Measurements from ENCODE around the gene LRMDA. TPM values are rescaled to one million over a fixed set of nuclear protein-coding genes. Genes with fewer than 3 reads are reported as not detected.

The LRMDA gene
- total and polyA plus RNA-seq, 2 of the 8 experiments (the other 6 are each of a cell fraction or from before 2014, with no cell fraction given): 0.86 to 2.8 TPM

GRCh38 chr10:75582102-75582501 is 150.7 kb downstream of the LRMDA start:
- H3K36me3 ChIP-seq (ENCODE audit: control insufficient read depth in 2 of 4, insufficient read depth in 4 of 4, low read length in 3 of 4): no peaks in the 10 kb centered on the region
- no peak overlapping the region for H2BK15ac ChIP-seq (ENCODE audit: low read length)
- no peak overlapping the region for H4K91ac ChIP-seq (replicated peaks; ENCODE audit: insufficient read length, low read length)
- no peak overlapping the region for H2AFZ ChIP-seq (ENCODE audit: low read length)
- no peak overlapping the region for H3K27ac ChIP-seq (ENCODE audit: low read depth, low read length)
- FAIRE-seq (no peak), DNase-seq (ENCODE audit: low read depth in 1 of 2, low spot score in 2 of 2) (no peak)
- no peaks in the 10 kb centered on the region for H3K79me1 ChIP-seq (ENCODE audit: low read depth, low read length)
- H2BK12ac ChIP-seq (ENCODE audit: low read depth, low read length): no peak overlapping the region
- no peak overlapping the region for H3K4me2 ChIP-seq (ENCODE audit: insufficient read depth in 1 of 2, low read depth in 2 of 2, low read length in 2 of 2)
- H3K56ac ChIP-seq (replicated peaks; ENCODE audit: insufficient read length, low read depth, low read length): no peak overlapping the region
- H3K23ac ChIP-seq (ENCODE audit: insufficient read length): no peak overlapping the region
- ChIA-PET CTCF (ENCODE audit: partially characterized antibody) (no interaction called here), POLR2A (ENCODE audit: partially characterized antibody) (no interaction called here)
- H4K20me1 ChIP-seq (replicated peaks in 1 of 2; ENCODE audit: control insufficient read depth in 1 of 2, insufficient read depth in 2 of 2, low read length in 2 of 2): no peaks in the 10 kb centered on the region
- H3K4ac ChIP-seq (replicated peaks; ENCODE audit: insufficient read length, low read depth, low read length): no peak overlapping the region
- no peaks in the 10 kb centered on the region for H3K27me3 ChIP-seq (replicated peaks in 1 of 4; ENCODE audit: control insufficient read depth in 3 of 4, extremely low read depth in 1 of 4, insufficient read depth in 3 of 4, low read length in 3 of 4)
- no peaks in the 10 kb centered on the region for H3K23me2 ChIP-seq (ENCODE audit: low read depth, low read length)
- 93% methylated on average over 1 of the region's 1 CpG; no CpG with 5 or more reads in 1 of the 2 experiments for WGBS, 2 experiments (ENCODE audit: extremely low coverage in 1 of 2, insufficient coverage in 1 of 2, insufficient read length in 1 of 2, insufficient replicate concordance in 2 of 2, low coverage in 1 of 2, low lambda C conversion rate in 2 of 2, missing lambda C conversion rate in 1 of 2)
- H3K79me2 ChIP-seq (ENCODE audit: control insufficient read depth in 1 of 2, insufficient read depth in 2 of 2, low read length in 2 of 2): no peaks in the 10 kb centered on the region
- H2BK5ac ChIP-seq (ENCODE audit: low read depth, low read length): no peak overlapping the region
- H2BK20ac ChIP-seq (ENCODE audit: low read length): no peak overlapping the region
- H4K5ac ChIP-seq (ENCODE audit: insufficient read length, low read depth, low read length): no peak overlapping the region
- no peaks in the 10 kb centered on the region for H3K4me1 ChIP-seq (replicated peaks in 1 of 4; ENCODE audit: control insufficient read depth in 3 of 4, insufficient read depth in 4 of 4, low read length in 3 of 4)
- no peak overlapping the region for H3K4me3 ChIP-seq (ENCODE audit: extremely low read depth in 1 of 4, insufficient read depth in 2 of 4, low read depth in 3 of 4, low read length in 4 of 4)
- no peak overlapping the region for H3K14ac ChIP-seq (ENCODE audit: insufficient read length)
- H2BK120ac ChIP-seq (replicated peaks; ENCODE audit: low read depth, low read length): no peak overlapping the region
- no peak overlapping the region for H2AK5ac ChIP-seq (ENCODE audit: low read depth, low read length)
- no peak overlapping the region for H3K9ac ChIP-seq (replicated peaks in 1 of 4; ENCODE audit: extremely low read depth in 1 of 4, low read depth in 3 of 4, low read length in 3 of 4)
- peaks cover 10 to 24% of the 10 kb centered on the region in 2 experiments; a peak in 3 of 4 replicates for H3K9me3 ChIP-seq (ENCODE audit: insufficient read depth in 2 of 2, low read depth in 1 of 2, low read length in 1 of 2)
- no peak overlapping the region for H3K18ac ChIP-seq (ENCODE audit: extremely low read depth, low read length)
- no peak overlapping the region for H4K8ac ChIP-seq (ENCODE audit: extremely low read depth, insufficient read depth, low read length)
- TF ChIP-seq SP1 (IDR thresholded peaks at IDR 0.05; ENCODE audit: low read depth, low read length): no peak
- no peak for TF ChIP-seq RXRA (IDR thresholded peaks at IDR 0.05; ENCODE audit: insufficient read depth, low read depth, low read length)
- no peak for TF ChIP-seq USF2 (IDR thresholded peaks at IDR 0.05; ENCODE audit: low read length)
- no peak for TF ChIP-seq FOSL1 (IDR thresholded peaks at IDR 0.05; ENCODE audit: insufficient read depth, low read depth, low read length)
- TF ChIP-seq MAX (IDR thresholded peaks at IDR 0.05): no peak
- no peak for TF ChIP-seq EZH2 (IDR thresholded peaks at IDR 0.05; ENCODE audit: low read depth, low read length, severe bottlenecking)
- no peak for TF ChIP-seq CEBPB (IDR thresholded peaks at IDR 0.05; ENCODE audit: low read depth, low read length)
- TF ChIP-seq RNF2 (IDR thresholded peaks at IDR 0.05; ENCODE audit: borderline replicate concordance, low read depth, low read length, missing control alignments, poor library complexity, severe bottlenecking): no peak
- no peak for TF ChIP-seq CREB1 (IDR thresholded peaks at IDR 0.05)
